H9 (cell line): Measurements from ENCODE around the gene UBE2J1. TPM values are rescaled to one million over a fixed set of nuclear protein-coding genes. Genes with fewer than 3 reads are reported as not detected.

Source experiments
- DNase-seq: peaks from one replicate; pipeline ENCODE4 v3.0.0-alpha.2; 2017
- H2AFZ ChIP-seq: one replicate; pipeline ENCODE4 v1.6.1; 2013; ENCODE audit warnings: mild to moderate bottlenecking, low read length, control low read depth, moderate library complexity
- H2AK5ac ChIP-seq: 2 replicates; pipeline ENCODE4 v1.6.1; 2013; ENCODE audit warnings: low read length, control low read depth, mixed read lengths; ENCODE audit not compliant: insufficient read length
- H2BK120ac ChIP-seq: one replicate; pipeline ENCODE4 v1.6.1; 2013; ENCODE audit warnings: low read depth, mild to moderate bottlenecking, low read length, control low read depth, inconsistent platforms; ENCODE audit not compliant: poor library complexity, severe bottlenecking
- H2BK12ac ChIP-seq: 2 replicates; pipeline ENCODE4 v1.6.1; 2013; ENCODE audit warnings: low read length, control low read depth, mixed read lengths, low read depth; ENCODE audit not compliant: insufficient read length
- H2BK15ac ChIP-seq: 2 replicates; pipeline ENCODE4 v1.6.1; 2013; ENCODE audit warnings: low read depth, low read length, control low read depth
- H2BK20ac ChIP-seq: one replicate; pipeline ENCODE4 v1.6.1; 2013; ENCODE audit warnings: low read depth, mild to moderate bottlenecking, low read length, control low read depth, inconsistent platforms; ENCODE audit not compliant: poor library complexity, severe bottlenecking
- H2BK5ac ChIP-seq: 2 replicates; pipeline ENCODE4 v1.6.1; 2013; ENCODE audit warnings: low read length, control low read depth, mixed read lengths; ENCODE audit not compliant: insufficient read length
- H3K14ac ChIP-seq: 2 replicates; pipeline ENCODE4 v1.6.1; 2013; ENCODE audit warnings: low read length, control low read depth; ENCODE audit not compliant: insufficient read depth
- H3K18ac ChIP-seq: 2 replicates; pipeline ENCODE4 v1.6.1; 2013; ENCODE audit warnings: low read depth, mild to moderate bottlenecking, mixed read lengths, low read length, control low read depth; ENCODE audit not compliant: insufficient read length
- H3K23ac ChIP-seq: 2 replicates; pipeline ENCODE4 v1.6.1; 2013; ENCODE audit warnings: low read length, control low read depth, mixed read lengths, low read depth; ENCODE audit not compliant: insufficient read length
- H3K23me2 ChIP-seq: 2 replicates; pipeline ENCODE4 v1.6.1; 2013; ENCODE audit warnings: low read depth, mild to moderate bottlenecking, mixed read lengths, low read length, control low read depth; ENCODE audit not compliant: insufficient read length, poor library complexity, severe bottlenecking
- H3K27ac ChIP-seq: 2 replicates; pipeline ENCODE4 v1.5.1; 2013; ENCODE audit warnings: low read length, control low read depth, mixed read lengths, low read depth; ENCODE audit not compliant: insufficient read length
- H3K27me3 ChIP-seq: 2 replicates; pipeline ENCODE4 v1.6.1; 2013; ENCODE audit warnings: low read length, control low read depth, inconsistent platforms; ENCODE audit not compliant: insufficient read depth
- H3K4ac ChIP-seq: 2 replicates; pipeline ENCODE4 v1.6.1; 2013; ENCODE audit warnings: low read depth, mild to moderate bottlenecking, control low read depth, inconsistent platforms, low read length, moderate library complexity
- H3K4me1 ChIP-seq: 2 replicates; pipeline ENCODE4 v1.6.1; 2013; ENCODE audit warnings: low read length, control low read depth, inconsistent platforms; ENCODE audit not compliant: insufficient read depth
- H3K4me2 ChIP-seq: 2 replicates; pipeline ENCODE4 v1.6.1; 2013; ENCODE audit warnings: low read length, control low read depth, mixed read lengths; ENCODE audit not compliant: insufficient read length, insufficient read depth
- H3K56ac ChIP-seq: 2 replicates; pipeline ENCODE4 v1.6.1; 2013; ENCODE audit warnings: low read depth, mild to moderate bottlenecking, mixed read lengths, low read length, control low read depth; ENCODE audit not compliant: insufficient read length
- H3K79me1 ChIP-seq: 2 replicates; pipeline ENCODE4 v1.6.1; 2013; ENCODE audit warnings: low read depth, mild to moderate bottlenecking, moderate library complexity, low read length, control low read depth, inconsistent platforms; ENCODE audit not compliant: insufficient read depth, poor library complexity, severe bottlenecking
- H3K79me2 ChIP-seq: 2 replicates; pipeline ENCODE4 v1.6.1; 2013; ENCODE audit warnings: low read length, control low read depth, inconsistent platforms; ENCODE audit not compliant: insufficient read depth
- H3K9ac ChIP-seq: 2 replicates; pipeline ENCODE4 v1.6.1; 2013; ENCODE audit warnings: low read length, control low read depth, mixed read lengths; ENCODE audit not compliant: insufficient read length; ENCODE audit errors: extremely low read depth
- H3K9me3 ChIP-seq: one replicate; pipeline ENCODE4 v1.6.1; 2013; ENCODE audit warnings: low read depth, low read length, inconsistent platforms; ENCODE audit not compliant: control insufficient read depth
- H3T11ph ChIP-seq: one replicate; pipeline ENCODE4 v1.6.1; 2013; ENCODE audit warnings: mild to moderate bottlenecking, low read length, control low read depth, inconsistent platforms
- H4K20me1 ChIP-seq: one replicate; pipeline ENCODE4 v1.6.1; 2013; ENCODE audit not compliant: control insufficient read depth, insufficient read length, insufficient read depth
- H4K5ac ChIP-seq: 2 replicates; pipeline ENCODE4 v1.6.1; 2013; ENCODE audit warnings: low read depth, mild to moderate bottlenecking, mixed read lengths, low read length, control low read depth; ENCODE audit not compliant: insufficient read length
- H4K8ac ChIP-seq: replicated peaks from 2 replicates; pipeline ENCODE4 v1.6.1; 2013; ENCODE audit warnings: low read length, control low read depth, mixed read lengths, low read depth; ENCODE audit not compliant: insufficient read length
- H4K91ac ChIP-seq: 2 replicates; pipeline ENCODE4 v1.6.1; 2013; ENCODE audit warnings: low read depth, mild to moderate bottlenecking, moderate library complexity, mixed read lengths, low read length, control low read depth; ENCODE audit not compliant: insufficient read length
- H3K27ac Mint-ChIP-seq, 3 experiments: 2 replicates in 2 of 3; 3 replicates in 1 of 3; pipeline ENCODE4 v1.8.0; 2020 to 2021; ENCODE audit warnings: mixed read lengths in 3 of 3, mild to moderate bottlenecking in 1 of 3, moderate library complexity in 1 of 3
- H3K27me3 Mint-ChIP-seq: 2 replicates; pipeline ENCODE4 v1.8.0; 2021; ENCODE audit warnings: low read depth, mild to moderate bottlenecking, moderate library complexity, mixed read lengths
- H3K36me3 Mint-ChIP-seq, 3 experiments: 2 replicates in 2 of 3; 3 replicates in 1 of 3; pipeline ENCODE4 v1.8.0; 2020 to 2021; ENCODE audit warnings: low read depth in 3 of 3, mixed read lengths in 3 of 3; ENCODE audit not compliant: insufficient read depth in 1 of 3
- H3K4me1 Mint-ChIP-seq, 2 experiments: 2 replicates each; pipeline ENCODE4 v1.8.0; 2020; ENCODE audit warnings: mixed read lengths in 2 of 2
- H3K4me3 Mint-ChIP-seq, 2 experiments: 2 replicates in 1 of 2; 3 replicates in 1 of 2; pipeline ENCODE4 v1.8.0; 2020 to 2021; ENCODE audit warnings: mild to moderate bottlenecking in 2 of 2, mixed read lengths in 2 of 2, moderate library complexity in 1 of 2
- H3K9me3 Mint-ChIP-seq, 2 experiments: 2 replicates in 1 of 2; 3 replicates in 1 of 2; pipeline ENCODE4 v1.8.0; 2020; ENCODE audit warnings: mild to moderate bottlenecking in 2 of 2, mixed read lengths in 2 of 2, moderate library complexity in 1 of 2
- WGBS: extraction: QIAGEN DNeasy Blood & Tissue Kit; methylation state at CpG from one replicate; pipeline ENCODE4 v1.1.7; 2013; ENCODE audit warnings: missing lambda C conversion rate, low lambda C conversion rate, mixed read lengths; ENCODE audit not compliant: insufficient read length; ENCODE audit errors: extremely low coverage; 5-methylcytosine and 5-hydroxymethylcytosine counted together
- total RNA-seq: library from RNA; stranded (reverse); gene quantifications from 2 replicates; pipeline ENCODE4 v1.2.1, GENCODE V29; 2021
- TF ChIP-seq, protein P1 (sequence below): fragments of 200-600 bp; sonication (generic); conservative IDR thresholded peaks from 3 replicates; pipeline ENCODE4 v1.8.0; 2021; ENCODE audit warnings: antibody characterized with exemption, mild to moderate bottlenecking

Gene UBE2J1
- total RNA-seq, 1 experiment from 2014 or later, result 13.1 TPM

GRCh38 chr6:89297695-89298351 lies 54.7 kb downstream of the UBE2J1 start:
- no peak overlapping the region for H3K14ac ChIP-seq
- H2AK5ac ChIP-seq, result no peak overlapping the region
- H2BK15ac ChIP-seq, result no peak overlapping the region
- Mint-ChIP-seq H3K9me3 (no peaks in the 10 kb centered on the region; a peak in 2 of 5 replicates), H3K27ac (peak overlapping the region in 1 of 3 experiments; percentile 20; a peak in 1 of 7 replicates), H3K4me1 (peaks cover 10 to 18% of the 10 kb centered on the region in 2 experiments), H3K36me3 (no peaks in the 10 kb centered on the region), H3K4me3 (no peak overlapping the region), H3K27me3 (0 out of 2 replicates have a peak, but pooled peaks cover 1% of the 10 kb centered on the region)
- H3K4ac ChIP-seq, result no peak overlapping the region
- no peak overlapping the region for H3K4me2 ChIP-seq
- H4K20me1 ChIP-seq, result no peaks in the 10 kb centered on the region
- H2AFZ ChIP-seq, result no peak overlapping the region
- H3K79me1 ChIP-seq, result no peaks in the 10 kb centered on the region
- H2BK20ac ChIP-seq, result no peak overlapping the region
- no peak overlapping the region for H3K18ac ChIP-seq
- no CpG with 5 or more reads among the region's 12 CpGs for WGBS
- H3K27me3 ChIP-seq, result no peaks in the 10 kb centered on the region
- no peak overlapping the region for H2BK120ac ChIP-seq
- TF ChIP-seq, protein P1, sequence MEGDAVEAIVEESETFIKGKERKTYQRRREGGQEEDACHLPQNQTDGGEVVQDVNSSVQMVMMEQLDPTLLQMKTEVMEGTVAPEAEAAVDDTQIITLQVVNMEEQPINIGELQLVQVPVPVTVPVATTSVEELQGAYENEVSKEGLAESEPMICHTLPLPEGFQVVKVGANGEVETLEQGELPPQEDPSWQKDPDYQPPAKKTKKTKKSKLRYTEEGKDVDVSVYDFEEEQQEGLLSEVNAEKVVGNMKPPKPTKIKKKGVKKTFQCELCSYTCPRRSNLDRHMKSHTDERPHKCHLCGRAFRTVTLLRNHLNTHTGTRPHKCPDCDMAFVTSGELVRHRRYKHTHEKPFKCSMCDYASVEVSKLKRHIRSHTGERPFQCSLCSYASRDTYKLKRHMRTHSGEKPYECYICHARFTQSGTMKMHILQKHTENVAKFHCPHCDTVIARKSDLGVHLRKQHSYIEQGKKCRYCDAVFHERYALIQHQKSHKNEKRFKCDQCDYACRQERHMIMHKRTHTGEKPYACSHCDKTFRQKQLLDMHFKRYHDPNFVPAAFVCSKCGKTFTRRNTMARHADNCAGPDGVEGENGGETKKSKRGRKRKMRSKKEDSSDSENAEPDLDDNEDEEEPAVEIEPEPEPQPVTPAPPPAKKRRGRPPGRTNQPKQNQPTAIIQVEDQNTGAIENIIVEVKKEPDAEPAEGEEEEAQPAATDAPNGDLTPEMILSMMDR, result no peak
- H3K9me3 ChIP-seq, result no peaks in the 10 kb centered on the region
- H3K23ac ChIP-seq, result no peak overlapping the region
- DNase-seq, result no peak
- H4K8ac ChIP-seq, result no peak overlapping the region
- no peak overlapping the region for H3K27ac ChIP-seq
- H3T11ph ChIP-seq, result no peak overlapping the region
- no peak overlapping the region for H2BK5ac ChIP-seq
- no peak overlapping the region for H4K5ac ChIP-seq
- no peak overlapping the region for H4K91ac ChIP-seq
- no peak overlapping the region for H3K56ac ChIP-seq
- no peak overlapping the region for H2BK12ac ChIP-seq
- H3K9ac ChIP-seq, result no peak overlapping the region
- no peaks in the 10 kb centered on the region for H3K4me1 ChIP-seq
- no peaks in the 10 kb centered on the region for H3K79me2 ChIP-seq
- no peaks in the 10 kb centered on the region for H3K23me2 ChIP-seq
